ENCODE data around the gene TLE6.
A peak's percentile ranks its signal among the peaks of the same experiment; 100 is the strongest.
"Not testable (repeated sequence)": the region's sequence is repeated elsewhere in the genome, so short reads cannot be mapped to it uniquely, and the experiment has no call there.

The TLE6 gene

DNA sequence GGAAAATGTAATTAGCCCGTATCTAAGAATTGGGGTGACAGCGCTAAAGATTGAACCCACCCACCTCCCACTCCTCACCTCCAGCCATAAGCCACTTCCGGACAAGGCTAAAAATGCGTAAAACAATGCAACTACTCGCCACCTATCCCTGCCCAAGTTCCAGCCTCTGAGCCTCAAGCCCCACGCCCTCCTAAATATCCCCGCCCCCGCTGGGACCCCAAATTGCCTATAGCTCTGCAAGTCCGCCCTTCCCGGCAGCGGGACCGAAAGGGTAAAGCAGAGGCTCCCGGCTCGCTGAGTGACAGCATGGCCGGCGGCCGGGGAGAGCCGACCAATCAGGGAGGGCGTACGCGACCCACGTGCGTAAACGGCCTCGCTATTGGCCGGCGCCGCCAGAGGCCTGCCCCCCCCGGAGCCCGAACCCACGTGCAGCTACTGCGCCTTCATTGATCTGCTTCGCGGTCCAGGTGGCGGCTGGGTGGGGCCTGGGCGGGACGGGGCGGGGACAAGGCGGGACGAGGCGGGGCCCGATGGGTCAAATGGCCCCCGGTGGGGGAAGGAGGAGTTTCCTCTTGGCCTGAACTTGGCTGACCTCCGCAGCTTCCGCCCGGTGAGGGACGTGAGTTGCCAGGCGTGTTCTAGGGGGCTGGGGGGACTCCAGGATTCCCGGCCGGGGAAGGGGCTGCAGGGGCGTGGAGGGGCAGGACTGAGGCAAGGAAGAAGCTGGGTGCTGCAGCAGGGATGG, at the start of gene TLE6:
TSS of gene TLE6 (plus strand) at position 564 of the 745 bp plus-strand sequence. CDS start 670 bp downstream, outside the sequence.
- DNase-seq (ENCODE audit: low spot score): peak; percentile 95

DNA sequence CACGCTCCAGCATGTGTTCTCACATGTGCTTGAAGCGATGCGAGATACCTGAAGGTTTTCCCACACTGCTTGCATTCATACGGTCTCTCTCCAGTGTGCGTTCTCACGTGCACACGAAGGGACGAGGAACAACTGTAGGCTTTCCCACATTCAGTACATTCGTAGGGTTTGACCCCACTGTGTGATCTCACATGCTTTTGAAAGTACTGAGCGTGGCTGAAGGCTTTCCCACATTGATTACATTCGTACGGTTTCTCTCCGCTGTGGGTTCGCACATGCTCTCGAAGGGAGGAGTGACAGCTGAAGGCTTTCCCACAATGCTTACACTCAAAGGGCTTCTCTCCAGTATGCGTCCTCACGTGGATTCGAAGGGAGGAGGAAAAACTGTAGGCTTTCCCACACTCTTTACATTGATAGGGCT, 43.9 kb upstream of the TLE6 start:
- DNase-seq (ENCODE audit: low spot score): no peak

DNA sequence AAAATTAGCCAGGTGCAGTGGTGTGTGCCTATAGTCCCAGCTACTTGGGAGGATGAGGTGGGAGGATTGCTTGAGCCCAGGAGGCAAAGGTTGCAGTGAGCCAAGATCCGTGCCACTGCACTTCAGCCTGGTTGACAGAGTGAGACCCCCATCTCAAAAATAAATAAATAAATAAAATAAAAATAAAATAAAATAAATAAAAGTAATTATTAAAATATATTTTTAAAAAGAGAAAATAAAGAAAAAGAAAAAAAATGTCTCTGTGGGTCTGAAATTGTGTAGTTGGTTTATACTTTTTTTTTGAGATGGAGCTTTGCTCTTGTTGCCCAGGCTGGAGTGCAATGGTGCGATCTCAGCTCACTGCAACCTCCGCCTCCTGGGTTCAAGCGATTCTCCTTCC, 41.5 kb upstream of the TLE6 start:
- DNase-seq (ENCODE audit: low spot score): not testable (repeated sequence)

DNA sequence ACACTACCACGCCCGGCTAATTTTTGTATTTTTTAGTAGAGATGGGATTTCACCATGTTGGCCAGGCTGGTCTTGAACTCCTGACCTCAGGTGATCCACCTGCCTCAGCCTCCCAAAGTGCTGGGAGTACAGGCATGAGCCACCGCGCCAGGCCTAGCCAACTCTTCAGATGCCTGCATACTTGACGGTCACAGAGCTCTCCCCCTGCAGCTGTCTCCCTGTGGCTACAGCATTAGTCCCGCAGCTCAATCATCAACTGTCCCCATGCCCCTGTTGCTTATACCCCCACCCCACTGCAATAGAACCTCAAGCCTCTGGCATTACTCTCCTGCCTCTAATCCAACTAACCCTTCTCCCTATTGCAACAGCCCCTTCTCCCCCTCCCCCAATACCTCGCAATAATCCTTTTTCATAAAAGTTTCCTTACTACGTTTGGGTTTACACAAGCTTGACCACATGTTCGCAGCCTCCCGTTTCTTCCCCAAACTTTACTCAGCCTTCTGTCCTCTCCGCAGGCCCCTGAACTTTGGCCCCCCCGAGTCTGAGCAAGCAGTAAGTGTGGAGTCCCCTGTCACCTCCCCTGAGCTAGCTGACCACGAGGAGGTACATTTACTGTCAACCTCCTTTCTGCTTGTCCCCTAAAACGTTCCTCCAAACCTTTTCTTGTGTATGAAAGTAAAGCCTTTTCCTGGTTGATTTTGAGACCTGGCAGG, 34.3 kb upstream of the TLE6 start:
- DNase-seq (ENCODE audit: low spot score): no peak

DNA sequence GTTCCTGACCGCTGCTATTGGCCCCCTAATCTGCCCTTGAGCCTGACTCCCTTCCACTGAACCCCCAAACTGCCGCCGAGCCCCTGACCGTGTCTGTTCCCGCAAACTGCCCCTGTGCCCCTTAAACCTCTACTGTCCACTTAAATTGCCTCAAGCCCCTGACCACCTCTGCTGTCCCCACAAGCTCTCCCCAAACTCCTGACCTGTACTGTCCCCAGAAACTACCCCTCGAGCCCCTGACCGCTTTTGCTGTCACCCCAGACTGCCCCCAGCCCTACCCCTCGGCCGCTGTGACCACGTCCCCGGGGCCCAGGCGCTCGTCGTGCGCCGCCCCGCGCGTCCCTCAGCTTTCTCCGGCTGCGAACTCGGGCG, 33.0 kb upstream of the TLE6 start:
- DNase-seq (ENCODE audit: low spot score): no peak

DNA sequence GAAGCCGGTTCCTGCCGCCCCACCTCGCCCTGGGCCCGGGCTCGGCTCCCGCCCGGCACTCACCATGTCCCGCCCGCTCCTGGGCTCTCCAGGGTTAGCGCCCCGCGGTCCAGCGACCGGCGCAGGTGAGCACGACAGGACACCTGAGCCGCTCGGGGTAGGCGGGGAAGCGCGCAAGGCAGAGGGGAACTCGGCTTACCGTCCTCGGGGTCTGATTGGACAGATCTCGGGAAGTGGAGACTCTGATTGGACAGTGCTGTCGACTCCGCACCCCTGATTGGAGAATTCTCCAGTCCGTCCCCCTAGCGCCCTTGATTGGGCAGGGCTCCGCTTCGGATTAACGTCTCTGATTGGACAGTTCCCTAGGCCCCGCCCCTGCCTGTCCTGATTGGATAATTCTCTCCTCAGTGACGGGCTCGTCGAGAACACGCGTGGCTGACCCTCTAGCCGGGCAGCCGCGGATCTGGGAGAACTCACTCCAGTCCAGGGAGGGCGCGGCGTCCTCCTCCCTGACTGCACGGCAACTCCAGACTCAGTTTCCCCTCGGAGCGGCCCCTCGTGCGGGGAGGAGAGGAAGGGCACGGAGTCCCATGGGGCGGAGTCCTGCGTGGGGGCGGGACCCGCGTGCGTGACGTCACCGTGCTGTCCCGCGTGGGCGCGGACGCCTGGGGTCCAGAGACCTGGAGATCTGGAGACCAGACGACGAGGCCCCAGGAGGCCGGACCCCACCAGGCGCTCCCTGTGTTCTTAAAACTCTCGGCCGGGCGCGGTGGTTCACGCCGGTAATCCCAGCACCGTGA, 32.4 kb upstream of the TLE6 start, which contains the start of gene ZNF77:
TSS of gene ZNF77 (minus strand) at position 197 of the 800 bp plus-strand sequence. CDS start at position 66, 131 bp downstream.
- DNase-seq (ENCODE audit: low spot score): peak; percentile 99

DNA sequence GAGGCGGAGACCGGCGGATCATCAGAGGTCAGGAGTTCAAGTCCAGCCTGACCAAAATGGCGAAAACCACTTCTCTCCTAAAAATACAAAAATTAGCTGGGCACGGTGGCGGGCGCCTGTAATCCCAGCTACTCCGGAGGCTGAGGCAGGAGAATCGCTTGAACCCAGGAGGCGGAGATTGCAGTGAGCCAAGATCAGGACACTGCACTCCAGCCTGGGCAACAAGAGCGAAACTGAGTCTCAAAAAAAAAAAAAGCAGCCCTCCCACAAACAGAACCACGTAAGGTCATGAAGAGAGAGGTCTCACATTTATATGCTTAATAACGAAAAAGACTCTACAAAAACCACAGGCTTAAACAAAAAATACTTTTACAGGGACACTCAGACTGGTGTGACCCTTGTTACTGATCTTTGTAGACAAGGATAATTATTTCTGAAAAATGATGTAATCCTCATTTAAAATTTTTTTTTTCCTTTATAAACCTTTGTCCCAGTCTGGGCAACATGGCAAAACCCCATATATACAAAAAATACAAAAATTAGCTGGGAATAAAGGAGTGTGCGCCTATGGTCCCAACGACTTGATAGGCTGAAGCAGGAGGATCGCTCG, 31.7 kb upstream of the TLE6 start:
- DNase-seq (ENCODE audit: low spot score): no peak

DNA sequence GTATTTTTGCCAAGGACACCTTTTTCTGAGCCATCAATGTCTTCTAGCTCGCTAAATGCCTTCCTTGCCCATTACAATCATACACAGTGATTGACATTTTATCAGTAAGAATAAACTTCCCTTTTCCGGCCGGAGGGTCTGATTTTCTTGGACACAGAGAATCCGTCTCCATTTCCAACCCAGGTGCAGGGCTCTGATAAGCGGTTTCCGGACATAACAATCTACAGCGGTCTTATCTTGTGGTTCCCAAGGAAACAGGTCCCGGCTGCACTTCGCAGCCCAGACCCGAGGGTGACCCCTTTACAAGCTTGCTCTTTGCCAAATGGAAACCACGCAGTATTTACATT, 27.5 kb upstream of the TLE6 start:
- DNase-seq (ENCODE audit: low spot score): no peak

DNA sequence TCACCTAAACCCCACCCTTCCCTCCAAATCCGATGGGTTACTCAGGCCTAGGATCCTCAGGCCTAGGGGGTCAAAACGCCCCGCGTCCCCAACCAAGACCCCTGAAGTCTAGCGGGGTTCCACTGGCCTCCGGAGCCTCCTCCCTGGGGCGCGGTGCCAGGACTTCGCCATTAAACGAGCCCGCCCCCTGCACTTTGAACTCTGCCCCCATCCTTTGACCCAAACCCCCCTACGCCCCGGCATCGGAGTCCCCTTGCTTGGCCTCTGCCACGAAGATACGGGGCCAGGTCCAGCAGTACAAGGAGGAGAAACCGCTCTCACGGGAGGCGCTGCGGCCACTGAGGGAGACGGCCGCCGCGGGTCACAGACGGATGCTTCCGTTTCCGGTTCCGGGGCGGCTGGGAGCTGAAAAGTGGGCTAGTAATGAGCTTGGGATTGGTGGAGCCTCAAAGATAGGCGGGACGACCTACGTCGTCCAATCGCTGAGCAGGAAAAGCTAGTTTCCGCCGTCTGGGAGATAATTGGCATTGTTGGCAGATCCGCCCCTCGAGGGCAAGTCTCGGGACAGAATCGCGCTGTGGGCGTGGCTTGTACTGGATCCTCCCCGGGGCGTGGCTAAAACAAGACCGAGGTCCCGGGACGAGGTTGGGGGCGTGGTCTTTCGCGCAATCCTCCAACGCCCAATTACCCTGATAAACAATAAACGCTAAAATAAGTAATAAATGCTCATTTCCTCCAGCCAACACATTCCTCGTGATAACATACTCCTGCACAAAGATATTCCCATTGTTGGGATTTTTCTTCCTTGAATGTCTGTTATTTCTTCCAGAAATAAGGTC, 26.9 kb upstream of the TLE6 start:
- DNase-seq (ENCODE audit: low spot score): peak; percentile 100

DNA sequence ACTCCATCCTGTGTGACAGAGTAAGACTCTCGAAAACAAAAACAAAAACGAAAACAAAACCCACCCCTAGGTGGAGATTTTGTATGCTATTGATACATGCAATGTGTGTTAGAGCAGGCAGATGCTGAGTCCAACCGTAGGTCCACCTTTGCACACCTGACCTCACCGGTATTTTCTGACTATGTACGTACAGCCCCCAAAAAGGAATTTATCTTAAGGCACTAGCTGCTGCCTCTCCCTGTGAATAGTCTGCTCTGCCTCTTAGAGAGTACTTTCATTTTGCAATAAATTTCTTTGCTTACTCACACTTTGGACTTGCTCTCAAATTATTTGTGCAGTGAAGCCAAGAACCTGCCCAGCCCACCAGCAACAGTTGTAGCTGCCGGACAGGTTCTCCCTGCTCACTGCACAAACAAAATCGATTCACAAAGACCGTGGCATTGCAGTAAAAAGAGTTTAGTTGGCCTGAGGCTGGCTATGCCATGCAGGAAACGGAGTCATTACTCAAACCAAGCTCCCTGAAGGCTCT, 24.3 kb upstream of the TLE6 start:
- no peak for DNase-seq (ENCODE audit: low spot score)

DNA sequence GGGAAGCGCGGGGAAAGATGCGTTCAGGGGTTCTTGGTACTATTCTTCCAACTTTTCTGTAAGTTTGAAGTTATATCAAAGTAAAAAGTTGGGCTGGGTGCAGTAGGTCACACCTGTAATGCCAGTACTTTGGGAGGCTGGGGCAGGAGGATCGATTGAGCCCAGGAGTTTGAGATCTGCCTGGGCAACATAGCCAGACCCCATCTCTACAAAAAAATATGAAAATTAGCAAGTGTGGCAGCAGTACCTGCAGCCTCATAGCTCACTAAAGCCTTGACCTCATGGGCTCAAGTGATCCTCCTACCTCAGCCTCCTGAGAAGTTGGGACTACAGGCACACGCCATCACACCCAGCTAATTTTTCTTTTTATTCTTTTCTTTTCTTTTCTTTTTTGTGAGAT, 20.2 kb upstream of the TLE6 start:
- DNase-seq (ENCODE audit: low spot score): no peak

DNA sequence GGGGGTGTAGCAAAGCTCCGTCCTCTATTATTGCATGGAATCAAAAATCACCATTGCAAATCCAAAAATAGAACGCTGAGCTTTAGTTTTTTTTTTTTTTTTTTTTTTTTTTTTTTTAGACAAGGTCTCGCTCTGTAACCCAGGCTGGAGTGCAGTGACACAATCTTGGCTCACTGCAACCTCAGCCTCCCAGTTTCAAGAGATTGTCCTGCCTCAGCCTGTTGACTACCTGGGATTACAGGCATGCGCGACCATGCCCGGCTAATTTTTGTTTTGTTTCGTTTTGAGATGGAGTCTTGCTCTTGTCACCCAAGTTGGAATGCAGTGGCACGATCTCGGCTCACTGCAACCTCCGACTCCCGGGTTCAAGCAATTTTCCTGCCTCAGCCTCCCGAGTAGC, 17.2 kb upstream of the TLE6 start:
- DNase-seq (ENCODE audit: low spot score): no peak

DNA sequence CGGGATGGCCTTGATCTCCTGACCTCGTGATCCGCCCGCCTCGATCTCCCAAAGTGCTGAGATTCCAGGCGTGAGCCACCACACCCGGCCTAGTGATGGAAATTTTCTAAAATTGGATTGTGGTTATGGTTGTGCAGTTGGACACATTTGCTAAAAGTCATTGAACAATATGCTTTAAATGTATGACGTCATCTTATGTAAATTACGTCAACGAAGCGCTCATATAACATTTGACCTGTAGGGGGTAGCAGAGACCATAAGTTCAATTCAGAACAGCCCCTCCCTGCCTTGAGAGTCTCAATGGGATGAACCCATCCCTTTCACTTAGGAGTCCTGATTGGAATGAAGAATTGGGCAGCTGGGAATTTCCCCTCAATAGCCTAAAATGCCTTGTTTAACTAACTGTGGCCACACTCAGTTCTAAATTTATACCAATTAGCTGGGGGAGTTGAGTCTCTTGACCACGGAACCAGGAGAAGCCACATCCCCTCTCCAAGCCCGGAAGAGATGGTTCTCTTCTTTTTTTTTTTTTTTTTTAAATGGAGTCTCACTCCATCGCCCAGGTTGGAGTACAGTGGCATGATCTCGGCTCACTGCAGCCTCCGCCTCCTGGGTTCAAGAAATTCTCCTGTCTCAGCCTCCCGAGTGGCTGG, 15.2 kb upstream of the TLE6 start:
- peak; percentile 89 for DNase-seq (ENCODE audit: low spot score)

DNA sequence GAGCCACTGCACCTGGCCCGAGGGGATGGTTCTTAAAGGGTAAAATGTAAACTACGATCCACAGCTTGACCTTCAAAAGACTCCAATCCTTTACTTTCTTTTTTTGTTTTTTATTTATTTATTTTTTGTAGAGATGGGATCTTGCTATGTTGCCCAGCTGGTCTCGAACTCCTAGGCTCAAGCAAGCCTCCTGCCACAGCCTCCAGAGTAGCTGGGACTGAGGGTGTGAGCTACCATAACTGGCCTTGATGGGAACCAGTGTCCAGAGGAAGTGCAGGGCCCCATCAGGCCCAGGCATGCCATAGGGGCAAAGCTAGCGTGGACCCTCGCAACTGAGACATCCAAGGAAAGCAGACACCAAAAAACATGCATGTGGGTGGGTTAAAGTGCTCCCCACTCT, 14.2 kb upstream of the TLE6 start:
- DNase-seq (ENCODE audit: low spot score): no peak

DNA sequence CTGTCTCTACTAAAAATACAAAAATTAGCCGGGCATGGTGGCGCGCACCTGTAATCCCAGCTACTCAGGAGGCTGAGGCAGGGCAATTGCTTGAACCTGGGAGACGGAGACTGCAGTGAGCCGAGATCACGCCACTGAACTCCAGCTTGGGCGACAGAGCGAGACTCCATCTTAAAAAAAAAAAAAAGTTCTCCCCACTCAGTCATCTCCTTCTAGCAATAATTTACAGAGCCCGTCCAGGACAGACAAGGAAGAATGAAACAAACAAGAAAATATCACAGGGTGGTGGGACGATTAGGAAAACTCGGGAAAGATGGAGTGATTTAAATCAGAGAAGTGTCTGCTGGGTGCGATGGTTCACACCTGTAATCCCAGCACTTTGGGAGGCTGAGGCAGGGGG, 13.7 kb upstream of the TLE6 start:
- DNase-seq (ENCODE audit: low spot score): not testable (repeated sequence)

DNA sequence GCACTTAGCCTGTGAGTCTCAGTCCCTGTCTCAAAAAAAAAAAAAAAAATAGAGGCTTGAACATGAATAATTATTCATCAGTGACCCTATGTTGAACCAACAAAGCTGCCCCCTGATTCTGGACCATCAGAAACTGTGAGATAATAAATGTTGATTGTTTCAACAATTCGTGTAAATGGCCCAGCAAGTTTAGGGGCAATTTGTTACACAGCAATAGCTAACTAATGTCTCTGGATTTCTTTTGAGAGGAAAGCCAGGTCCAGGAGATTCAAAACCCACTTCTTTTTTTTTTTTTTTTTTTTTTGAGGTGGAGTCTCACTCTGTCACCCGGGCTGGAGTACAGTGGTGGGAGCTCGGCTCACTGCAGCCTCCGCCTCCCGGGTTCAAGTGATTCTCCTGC, 12.5 kb upstream of the TLE6 start:
- DNase-seq (ENCODE audit: low spot score): no peak

DNA sequence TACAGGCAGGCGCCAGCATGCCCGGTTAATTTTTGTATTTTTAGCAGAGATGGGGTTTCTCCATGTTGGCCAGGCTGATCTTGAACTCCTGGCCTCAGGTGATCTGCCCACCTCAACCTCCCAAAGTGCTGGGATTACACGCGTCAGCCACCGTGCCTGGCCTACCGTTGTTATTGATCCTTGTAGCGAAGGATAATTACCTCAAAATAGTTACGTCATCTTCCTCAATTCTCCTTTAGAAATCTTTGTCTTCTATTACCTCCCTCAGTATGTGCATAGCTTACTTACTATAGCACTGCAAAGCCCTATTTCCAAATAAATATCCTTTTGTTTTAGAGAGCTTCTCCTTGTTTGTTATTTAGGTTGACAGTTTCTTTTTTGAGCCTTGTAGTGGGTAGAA, 9.4 kb upstream of the TLE6 start:
- DNase-seq (ENCODE audit: low spot score): no peak

DNA sequence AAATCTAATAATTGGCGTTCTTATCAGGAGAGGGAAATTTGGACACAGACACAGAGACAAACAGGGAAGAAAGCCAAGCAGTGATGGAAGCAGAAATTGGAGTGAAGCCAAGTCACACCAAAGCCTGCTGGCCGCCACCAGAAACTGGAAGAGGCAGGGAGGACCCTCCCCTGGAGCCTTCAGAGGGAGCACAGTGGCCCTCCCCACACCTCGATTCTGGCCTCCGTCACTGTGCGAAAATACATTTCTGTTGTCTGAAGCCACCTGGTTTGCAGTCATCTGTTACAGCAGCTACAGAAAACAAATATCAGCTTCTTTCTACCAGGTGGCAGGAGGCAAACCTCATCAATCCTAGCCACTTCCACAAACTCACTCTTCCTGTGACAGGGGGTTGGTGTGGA, 8.3 kb upstream of the TLE6 start:
- peak; percentile 94 for DNase-seq (ENCODE audit: low spot score)

DNA sequence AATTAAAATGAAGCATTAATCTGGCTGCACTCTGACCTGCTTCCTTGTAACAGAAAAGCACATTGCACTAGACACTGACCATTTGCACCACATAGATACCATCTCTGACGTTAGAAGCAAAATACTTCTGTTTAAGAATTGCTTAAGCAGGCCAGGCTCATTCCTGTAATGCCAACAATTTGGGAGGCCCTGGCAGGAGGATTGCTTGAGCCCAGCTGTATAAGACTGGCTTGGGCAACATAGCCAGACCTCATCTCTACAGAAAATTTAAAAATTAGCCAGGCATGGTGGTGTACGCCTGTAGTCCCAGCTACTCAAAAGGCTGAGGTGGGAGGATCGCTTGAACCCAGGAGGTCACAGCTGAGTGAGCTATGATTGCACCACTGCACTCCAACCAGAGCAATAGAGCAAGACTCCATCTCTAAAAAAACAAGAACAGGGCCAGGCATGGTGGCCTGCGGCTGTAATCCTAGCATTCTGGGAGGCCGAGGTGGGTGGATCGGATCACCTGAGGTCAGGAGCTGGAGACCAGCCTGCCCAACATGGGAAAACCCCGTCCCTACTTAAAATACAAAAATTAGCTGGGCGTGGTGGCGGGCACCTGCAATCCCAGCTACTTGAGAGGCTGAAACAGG, 7.0 kb upstream of the TLE6 start:
- no peak for DNase-seq (ENCODE audit: low spot score)

DNA sequence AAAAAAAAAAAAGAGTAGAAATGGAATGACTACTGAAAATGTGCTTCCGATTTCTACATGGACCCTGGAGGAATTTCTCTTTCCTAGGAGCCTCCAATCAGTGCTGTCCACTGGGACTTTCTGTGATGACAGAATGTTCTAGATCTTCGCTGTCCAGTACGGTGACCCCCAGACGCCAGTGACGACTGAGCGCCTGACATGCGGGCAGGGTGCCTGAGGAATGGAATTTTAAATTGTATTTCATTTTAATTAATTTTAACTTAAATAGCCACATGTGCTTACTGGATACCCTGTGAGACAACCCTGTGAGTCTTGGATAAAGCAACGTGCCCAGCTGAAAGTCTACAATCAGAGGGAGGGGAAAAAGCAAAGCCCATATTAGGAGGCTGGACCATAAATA, 4.1 kb upstream of the TLE6 start:
- no peak for DNase-seq (ENCODE audit: low spot score)
